ENCODE measurements around the gene DNMBP. TPM values are rescaled to one million over a fixed set of nuclear protein-coding genes. Genes with fewer than 3 reads are reported as not detected.
A peak's percentile ranks its signal among the peaks of the same experiment; 100 is the strongest.
"Not testable (repeated sequence)": the region's sequence is repeated elsewhere in the genome, so short reads cannot be mapped to it uniquely, and the experiment has no call there.

The DNMBP gene
- total RNA-seq, 1 donor: 62.4 TPM

DNA sequence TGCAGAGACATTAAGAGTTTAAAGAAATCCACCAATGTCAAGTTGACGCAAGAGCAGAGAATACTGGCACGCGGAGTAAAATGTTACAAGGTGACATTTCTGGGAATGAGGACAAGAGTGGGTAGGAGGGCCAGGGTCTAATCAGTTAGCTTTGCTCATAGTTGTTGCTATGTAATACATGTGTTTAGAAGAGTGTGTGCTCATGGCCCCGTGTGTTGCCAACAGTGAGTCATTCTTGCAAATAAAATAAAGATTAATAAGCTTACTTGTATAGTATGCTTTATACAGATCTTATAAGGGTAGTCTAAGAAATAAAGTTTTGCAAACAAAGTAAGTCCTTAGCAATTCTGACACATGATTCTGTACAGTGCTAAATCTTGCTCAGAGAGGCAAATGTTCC is 64.5 kb downstream of the DNMBP start:
- TF ChIP-seq, protein P1, sequence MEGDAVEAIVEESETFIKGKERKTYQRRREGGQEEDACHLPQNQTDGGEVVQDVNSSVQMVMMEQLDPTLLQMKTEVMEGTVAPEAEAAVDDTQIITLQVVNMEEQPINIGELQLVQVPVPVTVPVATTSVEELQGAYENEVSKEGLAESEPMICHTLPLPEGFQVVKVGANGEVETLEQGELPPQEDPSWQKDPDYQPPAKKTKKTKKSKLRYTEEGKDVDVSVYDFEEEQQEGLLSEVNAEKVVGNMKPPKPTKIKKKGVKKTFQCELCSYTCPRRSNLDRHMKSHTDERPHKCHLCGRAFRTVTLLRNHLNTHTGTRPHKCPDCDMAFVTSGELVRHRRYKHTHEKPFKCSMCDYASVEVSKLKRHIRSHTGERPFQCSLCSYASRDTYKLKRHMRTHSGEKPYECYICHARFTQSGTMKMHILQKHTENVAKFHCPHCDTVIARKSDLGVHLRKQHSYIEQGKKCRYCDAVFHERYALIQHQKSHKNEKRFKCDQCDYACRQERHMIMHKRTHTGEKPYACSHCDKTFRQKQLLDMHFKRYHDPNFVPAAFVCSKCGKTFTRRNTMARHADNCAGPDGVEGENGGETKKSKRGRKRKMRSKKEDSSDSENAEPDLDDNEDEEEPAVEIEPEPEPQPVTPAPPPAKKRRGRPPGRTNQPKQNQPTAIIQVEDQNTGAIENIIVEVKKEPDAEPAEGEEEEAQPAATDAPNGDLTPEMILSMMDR (IDR thresholded peaks at IDR 0.05; ENCODE audit: insufficient read depth, low read length): no peak
- DNase-seq (ENCODE audit: low read depth): peak; percentile 97
- H3K4me3 ChIP-seq (ENCODE audit: low read depth, low read length): no peak overlapping the region

DNA sequence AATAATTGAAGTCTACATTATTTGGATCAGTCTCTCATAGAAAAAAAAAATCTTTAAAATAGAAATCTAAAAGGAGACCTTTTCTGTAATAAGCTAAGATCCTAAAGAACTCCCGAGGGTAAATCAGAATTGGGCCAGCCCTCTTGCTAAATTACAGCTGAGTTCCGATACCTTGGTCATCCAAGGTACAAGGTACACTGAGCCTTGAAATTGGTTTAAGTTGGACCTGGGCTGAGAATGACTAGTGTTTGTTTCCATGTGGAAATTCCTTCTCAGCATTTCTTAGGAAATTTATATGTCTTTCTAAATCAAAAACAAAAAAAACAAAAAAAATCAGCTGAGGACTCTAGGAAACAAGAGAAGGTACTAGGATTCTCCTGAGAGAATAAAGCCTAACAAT is 64.9 kb downstream of the DNMBP start:
- no peak overlapping the region for H3K4me3 ChIP-seq (ENCODE audit: low read depth, low read length)
- TF ChIP-seq, protein P1 (IDR thresholded peaks at IDR 0.05; ENCODE audit: insufficient read depth, low read length): no peak
- DNase-seq (ENCODE audit: low read depth): no peak

DNA sequence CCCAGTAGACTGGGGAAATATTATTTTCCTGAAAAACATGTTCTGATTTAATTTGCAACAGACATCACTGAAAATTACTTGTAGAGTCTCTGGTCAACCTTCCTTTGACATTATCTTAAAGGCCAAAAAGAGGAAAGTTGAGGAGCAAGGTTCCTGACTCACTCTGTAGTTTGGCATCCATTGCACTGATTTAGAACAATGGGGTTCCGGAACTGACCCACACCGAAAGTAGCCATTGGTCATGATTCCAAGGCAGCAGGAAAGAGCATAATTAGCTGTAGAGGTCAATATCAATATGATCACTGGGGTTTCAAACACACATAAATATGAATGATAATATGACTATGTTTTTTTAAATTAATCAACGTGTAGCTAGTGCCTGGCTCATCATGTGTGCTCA is 65.8 kb downstream of the DNMBP start:
- TF ChIP-seq, protein P1 (IDR thresholded peaks at IDR 0.05; ENCODE audit: insufficient read depth, low read length): no peak
- no peak for DNase-seq (ENCODE audit: low read depth)
- no peak overlapping the region for H3K4me3 ChIP-seq (ENCODE audit: low read depth, low read length)

DNA sequence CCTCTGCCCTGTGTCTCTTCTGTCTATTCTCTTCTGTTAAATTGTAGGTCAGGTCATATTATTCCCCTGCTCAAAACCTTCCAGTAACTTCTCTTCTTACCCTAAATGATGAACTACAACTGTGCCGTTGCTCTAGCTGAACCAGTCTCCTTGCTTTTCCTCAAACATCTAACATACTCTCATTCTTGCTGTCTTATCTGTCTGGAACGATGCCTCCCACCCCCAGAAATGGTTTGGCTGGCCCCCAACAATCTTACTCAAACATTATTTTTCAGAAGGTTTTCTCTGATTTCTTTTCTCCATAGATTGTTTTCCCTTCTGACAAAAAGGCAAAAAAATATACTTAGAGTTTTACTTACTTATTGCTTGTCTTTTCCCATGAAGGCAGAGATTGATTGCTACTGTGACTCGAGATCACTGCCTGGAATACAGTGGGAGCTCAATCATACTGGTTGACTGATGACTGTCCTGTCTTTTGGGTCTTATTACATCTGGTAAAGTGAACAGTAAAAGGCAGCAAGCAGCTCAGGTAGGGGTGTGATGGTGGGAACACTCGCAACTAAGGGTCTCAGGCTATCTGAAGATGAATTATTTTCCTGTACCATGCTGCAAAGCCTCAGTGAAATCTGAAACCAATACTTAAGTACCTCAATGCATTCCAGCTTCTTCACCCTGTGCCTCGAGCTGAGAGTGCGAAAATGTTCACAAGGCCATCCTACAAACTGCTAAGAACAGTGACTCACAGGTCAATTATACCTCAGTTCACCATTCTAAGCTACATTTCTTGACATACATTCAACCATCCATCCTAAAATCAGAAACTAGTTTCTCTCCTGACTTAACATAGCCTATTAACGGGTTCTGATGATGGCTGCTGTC is 67.6 kb downstream of the DNMBP start:
- TF ChIP-seq, protein P1 (IDR thresholded peaks at IDR 0.05; ENCODE audit: insufficient read depth, low read length): no peak
- no peak overlapping the region for H3K4me3 ChIP-seq (ENCODE audit: low read depth, low read length)
- DNase-seq (ENCODE audit: low read depth): peak; percentile 88

DNA sequence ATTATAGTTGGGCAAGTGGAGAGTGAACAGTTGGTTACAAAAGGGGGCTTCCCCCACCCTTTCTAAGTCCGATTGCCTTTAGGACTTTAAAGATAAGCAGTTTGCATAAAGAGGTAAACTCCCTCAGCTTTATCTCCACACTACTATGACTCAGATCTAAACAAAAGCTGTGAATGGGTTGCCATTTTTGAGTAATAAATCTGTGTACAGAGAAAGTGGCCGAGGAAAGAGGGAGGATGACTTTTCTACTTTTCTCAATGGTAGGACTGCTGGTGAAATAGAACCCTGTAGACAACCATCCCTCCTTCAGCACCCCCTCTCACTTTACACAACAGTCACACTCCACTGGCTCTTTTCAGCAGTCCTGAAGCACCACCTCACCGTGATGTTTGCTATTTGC is 71.2 kb downstream of the DNMBP start:
- TF ChIP-seq, protein P1 (IDR thresholded peaks at IDR 0.05; ENCODE audit: insufficient read depth, low read length): no peak
- peak; percentile 68 for DNase-seq (ENCODE audit: low read depth)
- H3K4me3 ChIP-seq (ENCODE audit: low read depth, low read length): no peak overlapping the region

DNA sequence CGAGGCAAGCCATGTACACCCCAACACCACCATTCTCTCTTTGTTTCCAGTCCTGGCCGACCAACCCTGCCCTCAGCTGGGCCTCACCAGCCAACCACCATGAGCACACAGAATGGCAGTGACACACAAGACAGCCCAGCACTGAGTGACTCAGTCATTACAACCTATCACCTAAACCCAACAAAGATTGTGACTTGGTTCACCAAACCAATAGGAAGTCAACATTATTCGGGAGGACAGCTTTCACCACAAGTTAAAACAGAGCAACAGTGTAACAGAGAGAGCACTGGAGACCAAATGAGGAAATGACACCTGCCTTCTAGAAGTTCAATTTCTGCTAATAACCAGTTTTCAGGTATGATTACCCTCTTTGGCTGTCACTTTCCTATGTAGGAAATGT is 72.1 kb downstream of the DNMBP start:
- no peak overlapping the region for H3K4me3 ChIP-seq (ENCODE audit: low read depth, low read length)
- DNase-seq (ENCODE audit: low read depth): no peak
- TF ChIP-seq, protein P1 (IDR thresholded peaks at IDR 0.05; ENCODE audit: insufficient read depth, low read length): no peak

DNA sequence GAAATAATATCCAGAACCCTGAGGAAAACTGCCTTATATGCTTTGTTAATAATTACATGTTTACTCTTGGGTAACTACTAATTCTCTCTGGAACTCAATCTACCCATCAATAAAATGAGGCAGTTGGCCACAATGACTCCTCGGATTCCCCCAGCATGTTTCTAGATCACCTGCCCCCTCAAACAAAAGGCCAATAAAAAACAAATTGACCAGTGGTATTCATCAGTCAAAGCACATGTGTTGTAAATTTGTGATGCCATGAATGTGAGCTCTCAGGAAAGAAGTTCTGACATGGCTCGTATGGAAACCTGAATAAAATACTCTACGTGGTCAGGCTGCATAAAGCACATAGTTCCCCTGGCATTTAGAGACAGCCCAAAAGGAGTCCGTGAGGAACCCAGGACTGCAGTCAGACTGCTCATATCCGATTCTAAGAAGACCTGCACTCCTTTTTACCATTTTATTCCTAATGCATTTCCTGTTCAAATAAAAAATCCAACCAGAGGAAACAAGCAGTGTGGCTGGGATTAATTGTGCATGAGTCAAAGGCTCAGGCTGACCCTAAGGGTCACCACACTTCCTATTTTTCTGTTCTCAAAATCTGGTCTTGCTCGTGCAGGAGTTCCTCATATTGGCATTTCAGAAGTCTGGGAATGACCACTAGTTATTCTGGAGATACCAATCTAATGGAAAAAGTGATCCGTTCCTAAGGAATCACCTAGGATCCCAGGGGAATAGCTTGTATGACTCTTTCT is 77.4 kb downstream of the DNMBP start:
- H3K4me3 ChIP-seq (ENCODE audit: low read depth, low read length); DNase-seq (ENCODE audit: low read depth): not testable (repeated sequence)
